Karpas-422 (cell line): ENCODE measurements around the gene SLC35B4. TPM values are rescaled to one million over a fixed set of nuclear protein-coding genes. Genes with fewer than 3 reads are reported as not detected.

Source experiments
- DNase-seq: peaks from one replicate; pipeline ENCODE4 v3.0.0-alpha.2; 2015
- H2AFZ ChIP-seq: fragments of 200-600 bp; sonication (generic); 2 replicates; pipeline ENCODE4 v1.6.1; 2014; ENCODE audit warnings: antibody characterized with exemption, low read length, mixed read lengths
- H3K27ac ChIP-seq: fragments of 200-600 bp; sonication (generic); 2 replicates; pipeline ENCODE4 v1.5.1; 2014; ENCODE audit warnings: mild to moderate bottlenecking, low read length, moderate library complexity
- H3K27me3 ChIP-seq: fragments of 200-600 bp; sonication (generic); 2 replicates; pipeline ENCODE4 v1.6.1; 2014; ENCODE audit warnings: low read length, mixed read lengths
- H3K36me3 ChIP-seq: fragments of 200-600 bp; sonication (generic); 2 replicates; pipeline ENCODE4 v1.6.1; 2014; ENCODE audit warnings: low read length, mixed read lengths; ENCODE audit not compliant: insufficient read depth
- H3K4me1 ChIP-seq: fragments of 200-600 bp; sonication (generic); 2 replicates; pipeline ENCODE4 v1.6.1; 2014; ENCODE audit warnings: mild to moderate bottlenecking, low read length, mixed read lengths
- H3K4me2 ChIP-seq: fragments of 200-600 bp; sonication (generic); 2 replicates; pipeline ENCODE4 v1.6.1; 2014; ENCODE audit warnings: low read length, low read depth, mild to moderate bottlenecking; ENCODE audit not compliant: poor library complexity, severe bottlenecking
- H3K4me3 ChIP-seq: fragments of 200-600 bp; sonication (generic); 2 replicates; pipeline ENCODE4 v1.5.1; 2014; ENCODE audit warnings: mild to moderate bottlenecking, antibody characterized with exemption, low read length, mixed read lengths
- H3K79me2 ChIP-seq: fragments of 200-600 bp; sonication (generic); 2 replicates; pipeline ENCODE4 v1.6.1; 2014; ENCODE audit warnings: mild to moderate bottlenecking, low read length, mixed read lengths
- H3K9ac ChIP-seq: fragments of 200-600 bp; sonication (generic); 2 replicates; pipeline ENCODE4 v1.6.0; 2014; ENCODE audit warnings: low read length
- H3K9me2 ChIP-seq: fragments of 200-600 bp; sonication (generic), shearing (Covaris generic); replicated peaks from 2 replicates; pipeline ENCODE4 v1.6.0; 2014; ENCODE audit warnings: mild to moderate bottlenecking, low read length, moderate library complexity; ENCODE audit not compliant: insufficient read depth
- H3K9me3 ChIP-seq: fragments of 300-700, 200-600 bp; sonication (generic); 2 replicates; pipeline ENCODE4 v1.6.1; 2014; ENCODE audit warnings: low read length, mixed read lengths
- H4K20me1 ChIP-seq: fragments of 200-600 bp; sonication (generic); 2 replicates; pipeline ENCODE4 v1.6.1; 2014; ENCODE audit warnings: mild to moderate bottlenecking, antibody characterized with exemption, low read length, low read depth; ENCODE audit not compliant: insufficient read depth
- total RNA-seq: library from RNA; depleted of rRNA; stranded (reverse); fragments of >200 nt; shearing (Covaris generic); gene quantifications from 2 replicates; pipeline ENCODE4 v1.2.3, GENCODE V29; 2014; ENCODE audit warnings: low replicate concordance

The SLC35B4 gene
- total RNA-seq, 1 experiment from 2014 or later: 15.7 TPM

- Histone ChIP-seq H3K9me2 (no peaks in the 10 kb centered on the region), H3K9me3 (no peaks in the 10 kb centered on the region), H3K79me2 (no peaks in the 10 kb centered on the region), H3K36me3 (peaks cover 9% of the 10 kb centered on the region; the same call in 1 of the 2 replicates), H3K4me2 (no peak overlapping the region), H2AFZ (no peak overlapping the region), H3K4me1 (peaks cover 7% of the 10 kb centered on the region), H3K9ac (no peak overlapping the region), H4K20me1 (no peaks in the 10 kb centered on the region), H3K4me3 (no peak overlapping the region), H3K27me3 (no peaks in the 10 kb centered on the region), H3K27ac (no peak overlapping the region)
- no peak for DNase-seq
These were observed 28.6 kb downstream of the SLC35B4 start for GRCh38 chr7:134287916-134288659.

DNA sequence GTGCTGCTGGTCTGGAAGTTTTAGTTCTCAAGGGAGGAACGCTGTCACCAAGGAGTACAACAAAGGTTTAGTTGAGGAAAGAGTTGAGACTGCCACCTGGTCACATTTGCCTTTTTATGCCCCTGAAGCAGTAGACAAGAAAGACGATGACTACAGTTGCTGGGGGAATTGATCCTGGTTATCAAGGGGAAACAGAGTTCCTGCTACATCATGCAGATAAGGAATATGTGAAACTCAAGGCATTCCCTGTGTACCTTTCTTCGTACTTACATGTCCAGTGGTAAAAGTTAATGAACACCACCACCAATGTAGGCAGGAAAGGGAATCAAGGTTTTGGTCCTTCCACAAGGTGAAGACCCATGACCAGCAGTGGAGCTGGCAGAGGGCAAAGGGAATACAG lies 31.8 kb downstream of the SLC35B4 start:
- DNase-seq: no peak
- Histone ChIP-seq H2AFZ (no peak overlapping the region), H3K4me3 (no peak overlapping the region), H3K27me3 (no peaks in the 10 kb centered on the region), H3K9ac (no peak overlapping the region), H3K4me1 (no peaks in the 10 kb centered on the region), H3K36me3 (no peaks in the 10 kb centered on the region), H4K20me1 (no peaks in the 10 kb centered on the region), H3K9me3 (no peaks in the 10 kb centered on the region), H3K4me2 (no peak overlapping the region), H3K79me2 (no peaks in the 10 kb centered on the region), H3K9me2 (no peaks in the 10 kb centered on the region), H3K27ac (no peak overlapping the region)

DNA sequence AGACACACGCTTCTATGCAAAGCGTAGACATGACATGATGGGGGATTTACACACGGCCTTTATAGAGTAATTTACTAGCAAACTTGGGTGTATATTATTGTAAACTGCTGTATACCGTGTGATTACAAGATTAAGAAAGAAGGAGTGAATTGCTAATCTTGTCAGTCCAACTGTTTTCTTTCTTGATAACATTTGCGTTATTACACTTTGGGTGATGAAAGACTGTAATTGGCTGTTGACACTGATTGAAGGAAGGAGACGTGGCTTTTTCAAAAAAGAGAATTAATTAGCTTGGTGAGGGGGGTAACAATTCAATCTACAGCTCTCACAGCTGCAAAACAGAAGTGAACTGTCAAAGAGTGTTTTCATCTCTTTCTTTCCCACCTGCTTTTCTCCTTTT lies 32.7 kb downstream of the SLC35B4 start:
- no peak overlapping the region for H3K4me3 ChIP-seq
- H3K27ac ChIP-seq: no peak overlapping the region
- no peak overlapping the region for H3K4me2 ChIP-seq
- no peak overlapping the region for H3K9ac ChIP-seq
- no peaks in the 10 kb centered on the region for H3K27me3 ChIP-seq
- no peaks in the 10 kb centered on the region for H3K9me2 ChIP-seq
- no peaks in the 10 kb centered on the region for H3K4me1 ChIP-seq
- no peaks in the 10 kb centered on the region for H3K9me3 ChIP-seq
- no peaks in the 10 kb centered on the region for H3K79me2 ChIP-seq
- no peaks in the 10 kb centered on the region for H4K20me1 ChIP-seq
- DNase-seq: no peak
- H3K36me3 ChIP-seq: no peaks in the 10 kb centered on the region
- H2AFZ ChIP-seq: no peak overlapping the region

- H3K9me2 ChIP-seq: no peaks in the 10 kb centered on the region
- no peaks in the 10 kb centered on the region for H4K20me1 ChIP-seq
- no peaks in the 10 kb centered on the region for H3K27me3 ChIP-seq
- no peak overlapping the region for H3K4me2 ChIP-seq
- H3K9me3 ChIP-seq: no peaks in the 10 kb centered on the region
- no peaks in the 10 kb centered on the region for H3K36me3 ChIP-seq
- no peak overlapping the region for H3K9ac ChIP-seq
- no peaks in the 10 kb centered on the region for H3K4me1 ChIP-seq
- H3K79me2 ChIP-seq: no peaks in the 10 kb centered on the region
- no peak overlapping the region for H3K4me3 ChIP-seq
- no peak overlapping the region for H2AFZ ChIP-seq
- H3K27ac ChIP-seq: no peak overlapping the region
- no peak for DNase-seq
These were observed 36.2 kb downstream of the SLC35B4 start for GRCh38 chr7:134280508-134280907.

GRCh38 chr7:134279898-134280297 lies 36.8 kb downstream of the SLC35B4 start:
- H3K27me3 ChIP-seq: no peaks in the 10 kb centered on the region
- no peaks in the 10 kb centered on the region for H3K79me2 ChIP-seq
- H4K20me1 ChIP-seq: no peaks in the 10 kb centered on the region
- H3K4me3 ChIP-seq: no peak overlapping the region
- no peak overlapping the region for H2AFZ ChIP-seq
- no peak overlapping the region for H3K4me2 ChIP-seq
- no peak overlapping the region for H3K27ac ChIP-seq
- H3K4me1 ChIP-seq: no peaks in the 10 kb centered on the region
- no peaks in the 10 kb centered on the region for H3K9me3 ChIP-seq
- H3K9me2 ChIP-seq: no peaks in the 10 kb centered on the region
- DNase-seq: no peak
- no peak overlapping the region for H3K9ac ChIP-seq
- H3K36me3 ChIP-seq: no peaks in the 10 kb centered on the region

- Histone ChIP-seq H3K4me1 (no peaks in the 10 kb centered on the region), H2AFZ (no peak overlapping the region), H3K27me3 (no peaks in the 10 kb centered on the region), H3K4me3 (no peak overlapping the region), H3K79me2 (no peaks in the 10 kb centered on the region), H3K27ac (no peak overlapping the region), H4K20me1 (no peaks in the 10 kb centered on the region), H3K36me3 (no peaks in the 10 kb centered on the region), H3K9me3 (no peaks in the 10 kb centered on the region), H3K9me2 (no peaks in the 10 kb centered on the region), H3K9ac (no peak overlapping the region), H3K4me2 (no peak overlapping the region)
- no peak for DNase-seq
These were observed 37.4 kb downstream of the SLC35B4 start for GRCh38 chr7:134279336-134279735.

DNA sequence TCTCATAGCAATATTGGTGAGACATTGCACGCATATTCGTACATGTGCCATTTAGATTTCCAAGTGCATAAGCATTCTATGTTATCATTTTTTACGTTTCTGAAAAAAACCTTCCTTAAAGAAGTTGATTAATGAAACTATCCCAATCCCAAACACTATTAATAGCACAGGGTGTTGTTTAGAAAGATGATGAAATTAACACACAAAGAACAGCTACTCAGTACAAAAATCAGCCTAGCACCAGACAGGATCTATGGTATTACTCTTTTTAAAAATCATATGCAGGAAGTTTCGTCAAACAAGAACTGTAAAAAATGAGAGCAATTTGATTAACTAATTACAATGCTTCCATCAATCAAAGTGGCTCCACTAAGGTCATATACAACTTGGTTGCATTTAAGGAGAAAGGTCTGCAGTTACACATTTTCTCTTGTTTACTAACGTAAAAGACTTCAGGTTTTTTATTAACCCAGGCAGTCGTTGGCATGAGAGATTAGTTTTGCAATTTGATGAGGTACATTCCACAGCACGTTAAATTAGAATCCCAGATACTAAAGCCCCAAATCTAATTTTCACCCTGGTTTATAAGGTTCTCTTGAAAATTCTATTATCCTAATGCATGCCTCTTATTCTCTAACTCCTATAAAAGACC lies 38.1 kb downstream of the SLC35B4 start:
- H2AFZ ChIP-seq: no peak overlapping the region
- H3K9me3 ChIP-seq: no peaks in the 10 kb centered on the region
- no peak overlapping the region for H3K4me2 ChIP-seq
- DNase-seq: no peak
- no peaks in the 10 kb centered on the region for H3K4me1 ChIP-seq
- no peaks in the 10 kb centered on the region for H3K36me3 ChIP-seq
- no peak overlapping the region for H3K9ac ChIP-seq
- H3K27ac ChIP-seq: no peak overlapping the region
- no peaks in the 10 kb centered on the region for H3K79me2 ChIP-seq
- H3K4me3 ChIP-seq: no peak overlapping the region
- H4K20me1 ChIP-seq: no peaks in the 10 kb centered on the region
- no peaks in the 10 kb centered on the region for H3K9me2 ChIP-seq
- no peaks in the 10 kb centered on the region for H3K27me3 ChIP-seq

- Histone ChIP-seq H3K27ac (no peak overlapping the region), H3K36me3 (no peaks in the 10 kb centered on the region), H3K4me3 (no peak overlapping the region), H3K9ac (no peak overlapping the region), H3K27me3 (no peaks in the 10 kb centered on the region), H3K79me2 (no peaks in the 10 kb centered on the region), H3K4me1 (no peaks in the 10 kb centered on the region), H2AFZ (no peak overlapping the region), H3K9me2 (no peaks in the 10 kb centered on the region), H4K20me1 (no peaks in the 10 kb centered on the region), H3K9me3 (no peaks in the 10 kb centered on the region), H3K4me2 (no peak overlapping the region)
- DNase-seq: no peak
These were observed 39.8 kb downstream of the SLC35B4 start for GRCh38 chr7:134276951-134277350.
